Measurements from ENCODE around the gene TBC1D1. TPM values are rescaled to one million over a fixed set of nuclear protein-coding genes. Genes with fewer than 3 reads are reported as not detected.

Gene TBC1D1
- polyA plus RNA-seq, 3 donors: 23.3 to 70.0 (median 31.5) TPM

DNA sequence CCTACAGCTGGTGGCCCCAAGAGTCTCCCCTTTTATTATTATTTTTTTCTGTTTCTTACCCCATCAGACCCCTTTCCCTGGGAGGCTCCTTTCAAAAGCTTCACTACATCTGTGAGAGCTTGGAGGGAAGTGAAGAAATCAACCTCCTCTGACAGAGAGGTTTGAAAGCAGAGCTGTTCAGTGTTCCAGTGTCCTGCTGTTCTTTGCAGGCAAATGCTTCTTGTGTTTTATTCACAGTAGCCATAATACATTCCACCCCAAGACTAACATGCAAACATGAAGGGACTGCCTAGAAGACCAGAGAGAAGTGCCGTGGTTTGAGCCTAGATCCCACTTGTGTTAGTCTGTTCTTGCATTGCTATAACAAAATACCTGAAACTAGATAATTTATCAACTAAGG, 261.4 kb downstream of the TBC1D1 start:
- H3K4me2 ChIP-seq (replicated peaks; ENCODE audit: extremely low read depth, low read length, poor library complexity, severe bottlenecking): no peak overlapping the region
- DNase-seq: no peak
- Mint-ChIP-seq H3K36me3 (no peaks in the 10 kb centered on the region), H3K4me1 (peaks cover 47% of the 10 kb centered on the region), H3K9me3 (peaks cover 0 to 2% (median 0%) of the 10 kb centered on the region in 7 donors), H3K27me3 (ENCODE audit: low read depth in 3 of 3) (peaks cover 4 to 5% (median 5%) of the 10 kb centered on the region in 3 donors), H3K4me3 (no peak overlapping the region), H3K27ac (peak overlapping the region in 3 of 7 donors; percentile 3 to 90 (median 18))
- no peaks in the 10 kb centered on the region for H4K20me1 ChIP-seq (ENCODE audit: insufficient read depth, low read length)
- no peak for TF ChIP-seq CTCF (IDR thresholded peaks at IDR 0.05)
- no peaks in the 10 kb centered on the region for H3K79me2 ChIP-seq (ENCODE audit: insufficient read depth, low read length)
- H3K9ac ChIP-seq (ENCODE audit: insufficient read depth, low read length, poor library complexity, severe bottlenecking): no peak overlapping the region
- no peak overlapping the region for H3K27ac ChIP-seq (ENCODE audit: low read depth in 1 of 2, low read length in 2 of 2)
- H3K36me3 ChIP-seq (replicated peaks in 1 of 2; ENCODE audit: control insufficient read depth in 1 of 2, insufficient read depth in 2 of 2, low read length in 2 of 2): no peaks in the 10 kb centered on the region
- H2AFZ ChIP-seq (ENCODE audit: insufficient read depth, low read depth, low read length, poor library complexity, severe bottlenecking): no peak overlapping the region
- peaks cover 39 to 41% of the 10 kb centered on the region in 2 donors for H3K4me1 ChIP-seq (ENCODE audit: control insufficient read depth in 1 of 2, insufficient read depth in 2 of 2, low read length in 2 of 2)
- H3K9me3 ChIP-seq (replicated peaks in 1 of 2; ENCODE audit: control insufficient read depth in 1 of 2, insufficient read depth in 1 of 2, low read length in 2 of 2): no peaks in the 10 kb centered on the region
- intact Hi-C loops (cut with micrococcal nuclease): no loop called here
- no peak overlapping the region for H3K4me3 ChIP-seq (replicated peaks in 1 of 3; ENCODE audit: low read depth in 2 of 3, low read length in 3 of 3)
- WGBS (ENCODE audit: insufficient coverage): no CpG with 5 or more reads among the region's 1 CpG
- no peaks in the 10 kb centered on the region for H3K27me3 ChIP-seq (ENCODE audit: control insufficient read depth in 2 of 2, insufficient read depth in 2 of 2, low read length in 2 of 2)

GRCh38 chr4:38152721-38153386, 262.0 kb downstream of the TBC1D1 start:
- no peak for TF ChIP-seq CTCF (IDR thresholded peaks at IDR 0.05)
- Histone ChIP-seq H3K4me1 (ENCODE audit: control insufficient read depth in 1 of 2, insufficient read depth in 2 of 2, low read length in 2 of 2) (peaks cover 45 to 46% of the 10 kb centered on the region in 2 donors), H3K9me3 (replicated peaks in 1 of 2; ENCODE audit: control insufficient read depth in 1 of 2, insufficient read depth in 1 of 2, low read length in 2 of 2) (no peaks in the 10 kb centered on the region), H4K20me1 (ENCODE audit: insufficient read depth, low read length) (no peaks in the 10 kb centered on the region), H2AFZ (ENCODE audit: insufficient read depth, low read depth, low read length, poor library complexity, severe bottlenecking) (no peak overlapping the region), H3K4me3 (replicated peaks in 1 of 3; ENCODE audit: low read depth in 2 of 3, low read length in 3 of 3) (no peak overlapping the region), H3K9ac (ENCODE audit: insufficient read depth, low read length, poor library complexity, severe bottlenecking) (no peak overlapping the region), H3K4me2 (replicated peaks; ENCODE audit: extremely low read depth, low read length, poor library complexity, severe bottlenecking) (no peak overlapping the region), H3K27ac (ENCODE audit: low read depth in 1 of 2, low read length in 2 of 2) (peak overlapping the region in 1 of 2 donors; percentile 23), H3K27me3 (ENCODE audit: control insufficient read depth in 2 of 2, insufficient read depth in 2 of 2, low read length in 2 of 2) (no peaks in the 10 kb centered on the region), H3K36me3 (replicated peaks in 1 of 2; ENCODE audit: control insufficient read depth in 1 of 2, insufficient read depth in 2 of 2, low read length in 2 of 2) (no peaks in the 10 kb centered on the region), H3K79me2 (ENCODE audit: insufficient read depth, low read length) (no peaks in the 10 kb centered on the region)
- intact Hi-C loops (cut with micrococcal nuclease): no loop called here
- DNase-seq: no peak
- H3K4me1 Mint-ChIP-seq: peaks cover 52% of the 10 kb centered on the region
- peaks cover 0 to 2% (median 0%) of the 10 kb centered on the region in 7 donors for H3K9me3 Mint-ChIP-seq
- peaks cover 4 to 5% (median 5%) of the 10 kb centered on the region in 3 donors for H3K27me3 Mint-ChIP-seq (ENCODE audit: low read depth in 3 of 3)
- peak overlapping the region in 4 of 7 donors; percentile 18 to 90 (median 47) for H3K27ac Mint-ChIP-seq
- H3K4me3 Mint-ChIP-seq: no peak overlapping the region
- H3K36me3 Mint-ChIP-seq: no peaks in the 10 kb centered on the region
- 100% methylated on average over 3 of the region's 7 CpGs for WGBS (ENCODE audit: insufficient coverage)

Measured in CD14-positive monocyte (primary cell).